ENCODE measurements around the gene GMDS. TPM values are rescaled to one million over a fixed set of nuclear protein-coding genes. Genes with fewer than 3 reads are reported as not detected.

The GMDS gene
- total RNA-seq, 1 donor from 2014 or later, result 34.0 TPM

GRCh38 chr6:1651362-1651761 is 594.0 kb downstream of the GMDS start:
- TF ChIP-seq CTCF (IDR thresholded peaks at IDR 0.05), result no peak
- Mint-ChIP-seq H3K36me3 (ENCODE audit: low read depth) (no peaks in the 10 kb centered on the region), H3K27me3 (ENCODE audit: low read depth) (no peaks in the 10 kb centered on the region), H3K9me3 (ENCODE audit: low read depth) (no peaks in the 10 kb centered on the region), H3K4me1 (ENCODE audit: low read depth) (no peaks in the 10 kb centered on the region), H3K27ac (ENCODE audit: unreplicated experiment) (no peak overlapping the region), H3K4me3 (ENCODE audit: unreplicated experiment) (no peak overlapping the region)
- DNase-seq (ENCODE audit: low spot score), result no peak

GRCh38 chr6:1645466-1646185 is 599.8 kb downstream of the GMDS start:
- Mint-ChIP-seq H3K36me3 (ENCODE audit: low read depth) (peaks cover 1% of the 10 kb centered on the region), H3K27me3 (ENCODE audit: low read depth) (no peaks in the 10 kb centered on the region), H3K9me3 (ENCODE audit: low read depth) (no peaks in the 10 kb centered on the region), H3K4me1 (ENCODE audit: low read depth) (peaks cover 10% of the 10 kb centered on the region), H3K27ac (ENCODE audit: unreplicated experiment) (no peak overlapping the region), H3K4me3 (ENCODE audit: unreplicated experiment) (no peak overlapping the region)
- no peak for TF ChIP-seq CTCF (IDR thresholded peaks at IDR 0.05)
- no peak for DNase-seq (ENCODE audit: low spot score)

- no peak for TF ChIP-seq CTCF (IDR thresholded peaks at IDR 0.05)
- Mint-ChIP-seq H3K27ac (ENCODE audit: unreplicated experiment) (no peak overlapping the region), H3K27me3 (ENCODE audit: low read depth) (no peaks in the 10 kb centered on the region)
These were observed 600.8 kb downstream of the GMDS start for GRCh38 chr6:1644516-1645060.

GRCh38 chr6:1643830-1644445 is 601.5 kb downstream of the GMDS start:
- DNase-seq (ENCODE audit: low spot score), result no peak
- no peak for TF ChIP-seq CTCF (IDR thresholded peaks at IDR 0.05)
- peaks cover 10% of the 10 kb centered on the region for H3K4me1 Mint-ChIP-seq (ENCODE audit: low read depth)
- no peak overlapping the region for H3K27ac Mint-ChIP-seq (ENCODE audit: unreplicated experiment)
- peaks cover 2% of the 10 kb centered on the region for H3K36me3 Mint-ChIP-seq (ENCODE audit: low read depth)
- H3K9me3 Mint-ChIP-seq (ENCODE audit: low read depth), result no peaks in the 10 kb centered on the region
- H3K4me3 Mint-ChIP-seq (ENCODE audit: unreplicated experiment), result no peak overlapping the region
- H3K27me3 Mint-ChIP-seq (ENCODE audit: low read depth), result no peaks in the 10 kb centered on the region

More at GRCh38 chr6:1644516-1645060, 600.8 kb downstream of the GMDS start:
- Mint-ChIP-seq H3K36me3 (ENCODE audit: low read depth) (peaks cover 1% of the 10 kb centered on the region), H3K9me3 (ENCODE audit: low read depth) (no peaks in the 10 kb centered on the region), H3K4me1 (ENCODE audit: low read depth) (peaks cover 10% of the 10 kb centered on the region), H3K4me3 (ENCODE audit: unreplicated experiment) (no peak overlapping the region)
- DNase-seq (ENCODE audit: low spot score), result no peak

GRCh38 chr6:1643111-1643510 is 602.3 kb downstream of the GMDS start:
- no peak overlapping the region for H3K4me3 Mint-ChIP-seq (ENCODE audit: unreplicated experiment)
- H3K27me3 Mint-ChIP-seq (ENCODE audit: low read depth), result no peaks in the 10 kb centered on the region
- peaks cover 3% of the 10 kb centered on the region for H3K36me3 Mint-ChIP-seq (ENCODE audit: low read depth)
- no peaks in the 10 kb centered on the region for H3K9me3 Mint-ChIP-seq (ENCODE audit: low read depth)
- no peak for DNase-seq (ENCODE audit: low spot score)
- H3K27ac Mint-ChIP-seq (ENCODE audit: unreplicated experiment), result no peak overlapping the region
- H3K4me1 Mint-ChIP-seq (ENCODE audit: low read depth), result peaks cover 10% of the 10 kb centered on the region
- no peak for TF ChIP-seq CTCF (IDR thresholded peaks at IDR 0.05)
